ENCODE results near the gene GCFC2.

GRCh38 chr2:75627902-75628504 is 82.7 kb downstream of the GCFC2 start:
- TF ChIP-seq CTCF (IDR thresholded peaks at IDR 0.05) (peak; percentile 80 to 97 (median 95)), POLR2A (IDR thresholded peaks at IDR 0.05) (no peak)

All from right lobe of liver (tissue), 4 donors.